ENCODE data around the gene FAM89A. TPM values are rescaled to one million over a fixed set of nuclear protein-coding genes. Genes with fewer than 3 reads are reported as not detected.

FAM89A gene
- total and polyA plus RNA-seq, 9 of the 15 experiments (the other 6 are each of a cell fraction or from before 2014, with no cell fraction given): 8.7 to 66.2 (median 43.3) TPM

- TF ChIP-seq MGA (IDR thresholded peaks at IDR 0.05) (peak; percentile 74), SRF (CRISPR knock-in tag; IDR thresholded peaks at IDR 0.05) (0 out of 4 replicates have a peak, but pooled peaks of 1 of the 2 experiments have one; percentile 28), CEBPZ (IDR thresholded peaks at IDR 0.05; ENCODE audit: borderline replicate concordance, low read depth, low read length) (no peak), SNIP1 (IDR thresholded peaks at IDR 0.05; ENCODE audit: low read depth) (peak; percentile 80), CREM (IDR thresholded peaks at IDR 0.05; ENCODE audit: low read depth) (peak; percentile 77), KDM2B (CRISPR knock-in tag; IDR thresholded peaks at IDR 0.05) (0 out of 2 replicates have a peak, but pooled peaks have one; percentile 0)
These were observed 664 bp downstream of the FAM89A start (continued) for GRCh38 chr1:231039161-231040018.

All from K562 (cell line).